ENCODE data around the gene SHCBP1.
A peak's percentile ranks its signal among the peaks of the same experiment; 100 is the strongest.
"Not testable (repeated sequence)": the region's sequence is repeated elsewhere in the genome, so short reads cannot be mapped to it uniquely, and the experiment has no call there.

Gene SHCBP1

GRCh38 chr16:46648656-46649055 is 27.5 kb upstream of the SHCBP1 start:
- TF ChIP-seq, protein P1, sequence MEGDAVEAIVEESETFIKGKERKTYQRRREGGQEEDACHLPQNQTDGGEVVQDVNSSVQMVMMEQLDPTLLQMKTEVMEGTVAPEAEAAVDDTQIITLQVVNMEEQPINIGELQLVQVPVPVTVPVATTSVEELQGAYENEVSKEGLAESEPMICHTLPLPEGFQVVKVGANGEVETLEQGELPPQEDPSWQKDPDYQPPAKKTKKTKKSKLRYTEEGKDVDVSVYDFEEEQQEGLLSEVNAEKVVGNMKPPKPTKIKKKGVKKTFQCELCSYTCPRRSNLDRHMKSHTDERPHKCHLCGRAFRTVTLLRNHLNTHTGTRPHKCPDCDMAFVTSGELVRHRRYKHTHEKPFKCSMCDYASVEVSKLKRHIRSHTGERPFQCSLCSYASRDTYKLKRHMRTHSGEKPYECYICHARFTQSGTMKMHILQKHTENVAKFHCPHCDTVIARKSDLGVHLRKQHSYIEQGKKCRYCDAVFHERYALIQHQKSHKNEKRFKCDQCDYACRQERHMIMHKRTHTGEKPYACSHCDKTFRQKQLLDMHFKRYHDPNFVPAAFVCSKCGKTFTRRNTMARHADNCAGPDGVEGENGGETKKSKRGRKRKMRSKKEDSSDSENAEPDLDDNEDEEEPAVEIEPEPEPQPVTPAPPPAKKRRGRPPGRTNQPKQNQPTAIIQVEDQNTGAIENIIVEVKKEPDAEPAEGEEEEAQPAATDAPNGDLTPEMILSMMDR (IDR thresholded peaks at IDR 0.05; ENCODE audit: control insufficient read depth, insufficient read depth, low read depth, low read length, missing control alignments), result no peak
- H3K4me3 ChIP-seq (ENCODE audit: control insufficient read depth, low read depth, low read length), result no peak overlapping the region
- DNase-seq (ENCODE audit: low read depth), result no peak

GRCh38 chr16:46638947-46639925 is 18.1 kb upstream of the SHCBP1 start:
- H3K4me3 ChIP-seq (ENCODE audit: control insufficient read depth, low read depth, low read length), result no peak overlapping the region
- DNase-seq (ENCODE audit: low read depth), result no peak
- TF ChIP-seq, protein P1 (IDR thresholded peaks at IDR 0.05; ENCODE audit: control insufficient read depth, insufficient read depth, low read depth, low read length, missing control alignments), result no peak

DNA sequence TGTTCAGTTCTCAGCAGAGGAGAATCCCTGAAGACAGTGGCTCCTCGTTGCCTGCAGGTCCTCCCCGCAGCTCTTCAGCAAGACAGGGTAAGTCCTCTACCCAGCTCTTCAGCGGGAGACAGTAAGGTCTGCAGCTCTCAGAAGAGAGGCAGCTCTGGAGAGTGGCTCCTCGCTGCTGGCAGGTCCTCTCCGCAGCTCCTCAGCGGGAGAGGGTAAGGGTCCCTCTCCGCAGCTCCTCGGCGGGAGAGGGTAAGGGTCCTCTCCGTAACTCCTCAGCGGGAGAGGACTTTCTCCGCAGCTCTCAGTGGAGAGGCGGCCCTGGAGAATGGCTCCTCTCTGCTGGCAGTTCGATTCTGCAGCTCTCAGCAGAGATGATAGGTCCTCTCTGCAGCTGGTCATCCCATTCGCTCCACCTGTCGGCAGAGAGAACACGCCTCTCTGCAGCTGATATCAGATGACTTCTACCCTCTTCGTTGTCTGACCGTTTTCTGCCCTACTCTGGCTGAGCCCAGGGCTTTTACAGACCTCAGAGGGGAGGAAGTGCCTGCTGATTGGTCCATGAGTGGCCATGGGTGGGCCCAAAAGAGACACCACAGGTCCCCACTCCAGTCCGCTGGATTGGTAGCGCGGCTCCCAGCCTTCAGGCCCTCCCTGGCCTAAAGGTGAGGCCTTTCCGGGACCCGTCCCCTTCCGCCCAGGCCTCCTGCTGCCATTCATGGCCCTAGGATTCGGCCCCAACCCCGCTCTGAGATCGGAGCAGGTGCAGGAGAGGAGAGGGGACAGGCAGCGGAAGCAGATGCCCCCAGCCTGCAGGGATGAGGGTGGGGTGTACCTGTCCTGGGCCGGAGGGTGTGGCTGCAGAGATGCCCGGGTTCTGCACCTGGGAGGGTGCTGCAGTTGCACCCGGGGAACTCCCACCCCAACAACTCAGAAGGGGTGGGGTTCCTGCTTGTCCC is 11.9 kb upstream of the SHCBP1 start:
- H3K4me3 ChIP-seq (ENCODE audit: control insufficient read depth, low read depth, low read length), result no peak overlapping the region
- DNase-seq (ENCODE audit: low read depth), result no peak
- TF ChIP-seq, protein P1 (IDR thresholded peaks at IDR 0.05; ENCODE audit: control insufficient read depth, insufficient read depth, low read depth, low read length, missing control alignments), result no peak

- TF ChIP-seq, protein P1 (IDR thresholded peaks at IDR 0.05; ENCODE audit: control insufficient read depth, insufficient read depth, low read depth, low read length, missing control alignments), result peak; percentile 58
- no peak overlapping the region for H3K4me3 ChIP-seq (ENCODE audit: control insufficient read depth, low read depth, low read length)
- DNase-seq (ENCODE audit: low read depth), result peak; percentile 25
These were observed 8.4 kb upstream of the SHCBP1 start for GRCh38 chr16:46629331-46630219.

GRCh38 chr16:46627746-46628145 is 6.6 kb upstream of the SHCBP1 start:
- DNase-seq (ENCODE audit: low read depth), result no peak
- no peak overlapping the region for H3K4me3 ChIP-seq (ENCODE audit: control insufficient read depth, low read depth, low read length)
- TF ChIP-seq, protein P1 (IDR thresholded peaks at IDR 0.05; ENCODE audit: control insufficient read depth, insufficient read depth, low read depth, low read length, missing control alignments), result no peak

DNA sequence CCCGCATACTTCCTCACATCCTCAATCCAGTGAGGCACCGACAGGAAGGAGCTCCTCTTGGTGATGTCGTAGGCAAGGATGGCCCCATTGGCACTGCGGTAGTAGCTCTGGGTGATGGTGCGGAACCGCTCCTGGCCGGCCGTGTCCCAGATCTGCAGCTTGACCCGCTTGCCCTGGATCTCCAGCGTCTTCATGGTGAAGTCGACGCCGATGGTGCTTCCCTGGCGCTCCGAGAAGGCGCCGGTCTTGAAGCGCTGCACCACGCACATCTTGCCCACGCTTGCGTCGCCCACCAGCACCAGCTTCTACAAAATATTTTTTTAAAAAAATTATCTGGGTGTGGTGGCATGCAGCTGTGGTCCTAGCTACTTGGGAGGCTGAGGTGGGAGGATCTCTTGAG is 5.5 kb upstream of the SHCBP1 start:
- not testable (repeated sequence) for H3K4me3 ChIP-seq (ENCODE audit: control insufficient read depth, low read depth, low read length); DNase-seq (ENCODE audit: low read depth)

GRCh38 chr16:46624862-46625261 is 3.7 kb upstream of the SHCBP1 start:
- DNase-seq (ENCODE audit: low read depth); H3K4me3 ChIP-seq (ENCODE audit: control insufficient read depth, low read depth, low read length): not testable (repeated sequence)

- H3K4me3 ChIP-seq (ENCODE audit: control insufficient read depth, low read depth, low read length); DNase-seq (ENCODE audit: low read depth): not testable (repeated sequence)
These were observed 2.5 kb upstream of the SHCBP1 start for GRCh38 chr16:46623707-46624106.

DNA sequence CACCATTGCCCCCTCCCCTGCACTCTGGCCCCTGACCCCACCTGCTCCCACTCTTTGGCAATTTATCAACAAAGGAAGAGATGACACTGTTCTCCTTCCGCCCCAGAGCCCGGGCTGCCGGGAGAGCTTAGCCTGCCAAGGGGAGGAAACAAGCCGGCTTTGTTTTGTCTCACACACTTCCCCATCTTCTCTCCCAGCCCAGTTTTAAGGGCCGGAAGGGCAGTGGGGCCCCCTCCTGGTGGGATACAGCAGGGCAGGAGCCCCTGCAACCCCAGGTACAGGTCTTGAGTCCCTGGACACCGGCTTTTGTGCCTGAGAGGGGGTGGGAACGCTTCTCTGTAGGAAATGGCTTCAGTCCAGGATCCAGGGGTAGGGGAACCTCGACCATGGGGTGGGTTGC is 2.1 kb upstream of the SHCBP1 start:
- DNase-seq (ENCODE audit: low read depth); H3K4me3 ChIP-seq (ENCODE audit: control insufficient read depth, low read depth, low read length): not testable (repeated sequence)
